IMR-90 (cell line): ENCODE results near the gene SYNGR1. TPM values are rescaled to one million over a fixed set of nuclear protein-coding genes. Genes with fewer than 3 reads are reported as not detected.

Source experiments
- ATAC-seq: fragments of 200-7000 bp; cut with Tn5 transposase; 2 replicates; pipeline ENCODE4 v1.9.1; 2020; ENCODE audit warnings: low read depth, mild to moderate bottlenecking, moderate library complexity
- BruUV-seq: library from RNA; stranded (reverse); fragments of 400-500 nt; replicated peaks from 2 replicates; lab custom pipeline; 2021; lab: Mats Ljungman, UMichigan
- CTCF ChIA-PET: fragments of 300-600 bp; formaldehyde crosslinking; extraction: SDS; loops from one replicate; lab custom pipeline; 2021; ENCODE audit warnings: antibody characterized with exemption; lab: Yijun Ruan, JAX
- POLR2A ChIA-PET: fragments of 300-600 bp; sonication (Branson Sonifier 250); formaldehyde crosslinking; loops from one replicate; lab custom pipeline; 2022; ENCODE audit warnings: antibody characterized with exemption; ENCODE audit not compliant: unreplicated experiment; lab: Charles Lee
- DNase-seq: peaks from one replicate; pipeline ENCODE4 v3.0.0; 2013
- H2AFZ ChIP-seq: replicated peaks from 2 replicates; pipeline ENCODE3; 2013; ENCODE audit warnings: low read length, mild to moderate bottlenecking; ENCODE audit not compliant: poor library complexity
- H2AK5ac ChIP-seq: 2 replicates; pipeline ENCODE4 v1.6.1; 2013; ENCODE audit warnings: low read depth, low read length, inconsistent platforms
- H2AK9ac ChIP-seq: replicated peaks from 2 replicates; pipeline ENCODE3; 2013; ENCODE audit warnings: mild to moderate bottlenecking, low read depth, low read length, moderate library complexity; ENCODE audit not compliant: poor library complexity
- H2BK120ac ChIP-seq: 2 replicates; pipeline ENCODE4 v1.6.1; 2013; ENCODE audit warnings: low read depth, low read length, inconsistent platforms
- H2BK15ac ChIP-seq: 3 replicates; pipeline ENCODE4 v1.6.1; 2013; ENCODE audit warnings: low read depth, low read length, inconsistent platforms
- H2BK20ac ChIP-seq: 2 replicates; pipeline ENCODE4 v1.6.1; 2013; ENCODE audit warnings: low read depth, mild to moderate bottlenecking, inconsistent platforms, low read length, moderate library complexity
- H2BK5ac ChIP-seq: 2 replicates; pipeline ENCODE4 v1.6.1; 2013; ENCODE audit warnings: mild to moderate bottlenecking, low read depth, low read length, inconsistent platforms; ENCODE audit not compliant: poor library complexity, severe bottlenecking
- H3K14ac ChIP-seq: replicated peaks from 2 replicates; pipeline ENCODE4 v1.6.1; 2013; ENCODE audit warnings: low read depth, low read length, inconsistent platforms
- H3K18ac ChIP-seq: 2 replicates; pipeline ENCODE4 v1.6.1; 2013; ENCODE audit warnings: low read depth, low read length, control low read depth
- H3K23ac ChIP-seq: 2 replicates; pipeline ENCODE4 v1.6.1; 2013; ENCODE audit warnings: low read depth, low read length, inconsistent platforms
- H3K27ac ChIP-seq: 2 replicates; pipeline ENCODE4 v1.5.1; 2013; ENCODE audit warnings: mild to moderate bottlenecking, control low read depth, low read length; ENCODE audit not compliant: insufficient read depth
- H3K27me3 ChIP-seq: 2 replicates; pipeline ENCODE4 v1.6.1; 2013; ENCODE audit warnings: low read length; ENCODE audit not compliant: control insufficient read depth, insufficient read depth
- H3K36me3 ChIP-seq: 2 replicates; pipeline ENCODE4 v1.6.1; 2013; ENCODE audit warnings: low read length, mixed read lengths; ENCODE audit not compliant: control insufficient read depth, insufficient read depth
- H3K4ac ChIP-seq: 2 replicates; pipeline ENCODE4 v1.6.1; 2013; ENCODE audit warnings: low read depth, low read length, inconsistent platforms
- H3K4me1 ChIP-seq: 2 replicates; pipeline ENCODE4 v1.6.1; 2013; ENCODE audit warnings: low read length, mixed read lengths; ENCODE audit not compliant: control insufficient read depth, insufficient read depth
- H3K4me2 ChIP-seq: 2 replicates; pipeline ENCODE4 v1.6.1; 2013; ENCODE audit warnings: low read depth, mild to moderate bottlenecking, control low read depth, low read length, moderate library complexity
- H3K4me3 ChIP-seq: 2 replicates; pipeline ENCODE4 v1.5.1; 2013; ENCODE audit warnings: low read depth, mild to moderate bottlenecking, control low read depth, low read length, moderate library complexity; ENCODE audit not compliant: insufficient read depth
- H3K56ac ChIP-seq: 2 replicates; pipeline ENCODE4 v1.6.1; 2013; ENCODE audit warnings: low read length, inconsistent platforms; ENCODE audit not compliant: insufficient read depth; ENCODE audit errors: extremely low read depth
- H3K79me1 ChIP-seq, 2 experiments: 2 replicates each; pipeline ENCODE4 v1.6.1; 2013; ENCODE audit warnings: low read length in 2 of 2, inconsistent platforms in 1 of 2, low read depth in 1 of 2
- H3K9ac ChIP-seq: 2 replicates; pipeline ENCODE4 v1.6.1; 2013; ENCODE audit warnings: low read depth, low read length, control low read depth
- H3K9me1 ChIP-seq: 2 replicates; pipeline ENCODE4 v1.6.1; 2013; ENCODE audit warnings: low read length, inconsistent platforms; ENCODE audit not compliant: insufficient read depth
- H3K9me3 ChIP-seq: 2 replicates; pipeline ENCODE4 v1.6.1; 2013; ENCODE audit warnings: low read length; ENCODE audit not compliant: control insufficient read depth, insufficient read depth
- H4K20me1 ChIP-seq: 2 replicates; pipeline ENCODE4 v1.6.1; 2013; ENCODE audit warnings: low read length, inconsistent platforms; ENCODE audit not compliant: insufficient read depth
- H4K5ac ChIP-seq: 2 replicates; pipeline ENCODE4 v1.6.1; 2013; ENCODE audit warnings: mild to moderate bottlenecking, low read depth, low read length, control low read depth
- H4K8ac ChIP-seq, 2 experiments: 2 replicates each; pipeline ENCODE4 v1.6.1; 2013; ENCODE audit warnings: low read depth in 2 of 2, low read length in 2 of 2, control low read depth in 1 of 2, inconsistent platforms in 1 of 2
- H4K91ac ChIP-seq: 2 replicates; pipeline ENCODE4 v1.6.1; 2013; ENCODE audit warnings: low read depth, low read length, inconsistent platforms; ENCODE audit not compliant: insufficient read depth
- FOS ChIP-seq: fragments of 150-350 bp; IDR thresholded peaks from 2 replicates; pipeline ENCODE4 v1.6.1; 2016; ENCODE audit warnings: low read depth, low read length
- MAFK ChIP-seq: IDR thresholded peaks from 2 replicates; pipeline ENCODE4 v1.6.1; 2012; ENCODE audit warnings: low read depth, low read length, improper control_type of control experiment
- MAZ ChIP-seq: IDR thresholded peaks from 2 replicates; pipeline ENCODE4 v1.6.1; 2012; ENCODE audit warnings: low read depth, mild to moderate bottlenecking, low read length, improper control_type of control experiment, moderate library complexity, borderline replicate concordance
- MXI1 ChIP-seq: IDR thresholded peaks from 2 replicates; pipeline ENCODE4 v1.6.1; 2012; ENCODE audit warnings: low read depth, mild to moderate bottlenecking, low read length, moderate library complexity, borderline replicate concordance
- RFX5 ChIP-seq: IDR thresholded peaks from 2 replicates; pipeline ENCODE4 v1.8.0; 2012; ENCODE audit warnings: low read depth, mild to moderate bottlenecking, low read length, moderate library complexity
- WGBS, 2 experiments: methylation state at CpG; one replicate each; pipeline versions ENCODE4 v1.1.5 to v1.1.7; 2013; ENCODE audit warnings: missing lambda C conversion rate in 2 of 2; ENCODE audit not compliant: insufficient read length in 1 of 2; ENCODE audit errors: extremely low coverage in 2 of 2; 5-methylcytosine and 5-hydroxymethylcytosine counted together
- dilution Hi-C: fragments of 300-500 bp; cut with HindIII; formaldehyde crosslinking; loops from one replicate; pipeline ENCODE4 v1.14.3; 2018; ENCODE audit warnings: low sequenced_read_pairs; ENCODE audit not compliant: unreplicated experiment
- in situ Hi-C: fragments of 300-500 bp; cut with MboI; formaldehyde crosslinking; loops from 3 replicates; pipeline ENCODE4 v1.14.3; 2019; ENCODE audit warnings: low sequenced_read_pairs, inconsistent platforms, mixed read lengths
- intact Hi-C: fragments of 100-400 bp; cut with micrococcal nuclease; formaldehyde crosslinking; loops from 2 replicates; pipeline ENCODE4 v1.10.0; 2022
- polyA plus RNA-seq, 3 experiments: library from polyadenylated mRNA; depleted of rRNA; stranded (reverse); fragments of >200 nt; gene quantifications; 2 replicates each; pipeline ENCODE4 v1.2.3, GENCODE V29; 2012; ENCODE audit warnings: low replicate concordance in 1 of 3
- total RNA-seq: library from RNA; depleted of rRNA; stranded (reverse); fragments of >200 nt; gene quantifications from 2 replicates; pipeline ENCODE4 v1.2.3, GENCODE V29; 2012
- TF ChIP-seq, protein P1 (sequence below): fragments of 150-350 bp; IDR thresholded peaks from 2 replicates; pipeline ENCODE4 v1.6.1; 2016; ENCODE audit warnings: low read depth, mild to moderate bottlenecking, low read length, moderate library complexity, borderline replicate concordance

Gene SYNGR1
- total and polyA plus RNA-seq, 2 of the 4 experiments (the other 2 are of a cell fraction) = 6.3 to 81.5 TPM

DNA sequence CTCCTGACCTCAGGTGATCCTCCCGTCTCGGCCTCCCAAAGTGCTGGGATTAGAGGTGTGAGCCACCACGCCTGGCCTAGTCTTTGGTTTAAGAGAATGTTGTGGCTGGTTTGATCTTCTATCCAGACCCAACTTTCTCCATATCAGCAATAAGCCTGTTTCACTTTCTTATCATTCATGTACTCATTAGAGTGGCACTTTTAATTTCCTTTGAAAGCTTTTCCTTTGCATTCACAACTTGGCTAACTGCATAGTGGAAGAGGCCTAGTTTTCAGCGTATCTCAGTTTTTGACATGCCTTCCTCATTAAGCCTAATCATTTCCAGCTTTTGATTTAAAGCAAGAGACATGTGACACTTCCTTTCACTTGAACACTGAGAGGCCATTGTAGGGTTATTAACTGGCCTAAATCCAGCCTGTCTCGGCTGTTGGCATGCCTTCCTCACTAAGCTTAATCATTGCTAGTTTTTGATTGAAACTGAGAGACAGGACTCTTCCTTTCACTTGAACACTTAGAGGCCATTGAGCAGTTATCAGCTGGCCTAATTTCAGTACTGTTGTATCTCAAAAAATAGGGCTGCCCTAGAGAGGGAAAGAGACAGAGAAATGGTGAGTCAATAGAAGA is 17.2 kb upstream of the SYNGR1 start (continued):
- TF ChIP-seq, protein P1, sequence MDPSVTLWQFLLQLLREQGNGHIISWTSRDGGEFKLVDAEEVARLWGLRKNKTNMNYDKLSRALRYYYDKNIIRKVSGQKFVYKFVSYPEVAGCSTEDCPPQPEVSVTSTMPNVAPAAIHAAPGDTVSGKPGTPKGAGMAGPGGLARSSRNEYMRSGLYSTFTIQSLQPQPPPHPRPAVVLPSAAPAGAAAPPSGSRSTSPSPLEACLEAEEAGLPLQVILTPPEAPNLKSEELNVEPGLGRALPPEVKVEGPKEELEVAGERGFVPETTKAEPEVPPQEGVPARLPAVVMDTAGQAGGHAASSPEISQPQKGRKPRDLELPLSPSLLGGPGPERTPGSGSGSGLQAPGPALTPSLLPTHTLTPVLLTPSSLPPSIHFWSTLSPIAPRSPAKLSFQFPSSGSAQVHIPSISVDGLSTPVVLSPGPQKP = no peak

DNA sequence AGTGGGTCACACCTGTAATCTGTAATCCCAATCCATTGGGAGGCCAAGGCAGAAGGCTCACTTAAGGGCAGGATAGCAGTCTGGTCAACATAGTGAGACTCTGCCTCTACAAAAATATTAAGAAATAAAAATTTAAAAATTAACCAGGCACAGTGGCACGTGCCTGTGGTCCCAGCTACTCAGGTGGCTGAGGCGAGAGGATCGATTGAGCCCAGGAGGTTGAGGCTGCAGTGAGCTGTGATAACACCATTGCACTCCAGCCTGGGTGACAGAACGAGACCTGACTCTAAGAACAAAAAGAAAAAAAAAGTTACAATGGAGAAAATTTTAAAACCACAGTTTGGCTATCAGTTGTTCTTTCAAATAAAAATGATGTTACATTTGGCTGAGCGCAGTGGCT is 13.4 kb upstream of the SYNGR1 start:
- Histone ChIP-seq H2AK9ac (no peak overlapping the region), H2AFZ (no peak overlapping the region), H3K9ac (no peak overlapping the region), H3K36me3 (no peaks in the 10 kb centered on the region), H3K9me1 (no peaks in the 10 kb centered on the region; the same call in 1 of the 2 replicates), H3K27me3 (no peaks in the 10 kb centered on the region), H3K79me1 (no peaks in the 10 kb centered on the region), H4K91ac (no peak overlapping the region), H3K27ac (no peak overlapping the region), H2BK20ac (no peak overlapping the region), H3K4ac (no peak overlapping the region), H4K5ac (no peak overlapping the region), H3K23ac (no peak overlapping the region), H3K4me1 (peaks cover 8% of the 10 kb centered on the region), H3K56ac (no peak overlapping the region), H3K4me3 (no peak overlapping the region), H2BK120ac (no peak overlapping the region), H4K20me1 (no peaks in the 10 kb centered on the region), H2BK5ac (no peak overlapping the region), H4K8ac (no peak overlapping the region), H3K9me3 (no peaks in the 10 kb centered on the region), H2AK5ac (peak overlapping the region; percentile 51; the same call in 1 of the 2 replicates), H3K14ac (no peak overlapping the region), H3K18ac (no peak overlapping the region), H3K4me2 (no peak overlapping the region), H2BK15ac (no peak overlapping the region; the same call in 2 of the 3 replicates)
- intact Hi-C loops (no loop called here), in situ Hi-C loops (no loop called here), dilution Hi-C loops (no loop called here)
- DNase-seq (no peak), ATAC-seq (no peak)
- CTCF ChIA-PET = interaction anchor here (0.7 kb wide), 1 partner anchor 12 kb away, joined by 7 read pairs; no protein-coding TSS in a partner anchor
- WGBS, 2 experiments = 100% methylated on average over 1 of the region's 5 CpGs; no CpG with 5 or more reads in 1 of the 2 experiments
- no TSS peak for BruUV-seq
- TF ChIP-seq, protein P1 = no peak
- TF ChIP-seq MAFK (no peak), MAZ (no peak), FOS (no peak), RFX5 (no peak), MXI1 (no peak)
- POLR2A ChIA-PET = no interaction called here
